Brain microvascular endothelial cell (primary cell): ENCODE data around the gene POLR1A.

Experiments used
- DNase-seq: peaks from one replicate; pipeline ENCODE4 v3.0.0-alpha.2; 2020
- H3K27ac ChIP-seq: fragments of 250-450 bp; sonication (Bioruptor Pico); 2 replicates; pipeline ENCODE4 v1.5.1; 2020; ENCODE audit warnings: mild to moderate bottlenecking, moderate library complexity
- H3K27me3 ChIP-seq: fragments of 250-450 bp; sonication (Bioruptor Pico); replicated peaks from 2 replicates; pipeline ENCODE4 v1.5.1; 2020; ENCODE audit warnings: mild to moderate bottlenecking
- H3K36me3 ChIP-seq: fragments of 250-450 bp; sonication (Bioruptor Pico); replicated peaks from 2 replicates; pipeline ENCODE4 v1.5.1; 2020; ENCODE audit warnings: mild to moderate bottlenecking
- H3K4me3 ChIP-seq: 2 replicates; pipeline ENCODE4 v1.5.1; 2011; ENCODE audit warnings: low read depth, mild to moderate bottlenecking, control low read depth, low read length, moderate library complexity
- CTCF ChIP-seq: IDR thresholded peaks from 2 replicates; pipeline ENCODE4 v1.5.1; 2011; ENCODE audit warnings: low read depth, mild to moderate bottlenecking, moderate library complexity, low read length, control low read depth, inconsistent platforms; ENCODE audit errors: missing control alignments
- in situ Hi-C: cut with HindIII; loops from 2 replicates; pipeline ENCODE4 v1.10.0; 2017; ENCODE audit warnings: low sequenced_read_pairs, low pct_ligation_motif_present

The POLR1A gene

GRCh38 chr2:86044045-86044444 lies 61.6 kb downstream of the POLR1A start:
- Histone ChIP-seq H3K4me3 (no peak overlapping the region), H3K27ac (no peak overlapping the region), H3K36me3 (peaks cover 82% of the 10 kb centered on the region), H3K27me3 (no peaks in the 10 kb centered on the region)
- TF ChIP-seq CTCF = no peak
- in situ Hi-C loops = no loop called here
- no peak for DNase-seq

GRCh38 chr2:86042256-86043168 lies 63.2 kb downstream of the POLR1A start:
- Histone ChIP-seq H3K27ac (no peak overlapping the region), H3K27me3 (no peaks in the 10 kb centered on the region), H3K4me3 (no peak overlapping the region), H3K36me3 (peaks cover 78% of the 10 kb centered on the region)
- DNase-seq = no peak
- no peak for TF ChIP-seq CTCF
- in situ Hi-C loops = no loop called here

- no peak overlapping the region for H3K27ac ChIP-seq
- no peak for DNase-seq
- peaks cover 64% of the 10 kb centered on the region for H3K36me3 ChIP-seq
- in situ Hi-C loops = no loop called here
- no peak for TF ChIP-seq CTCF
- no peaks in the 10 kb centered on the region for H3K27me3 ChIP-seq
- H3K4me3 ChIP-seq = no peak overlapping the region
Measured at GRCh38 chr2:86039963-86040655, 65.6 kb downstream of the POLR1A start.

- H3K36me3 ChIP-seq = peaks cover 61% of the 10 kb centered on the region
Measured at GRCh38 chr2:86039178-86039962, 66.3 kb downstream of the POLR1A start.

More at GRCh38 chr2:86039178-86039962, 66.3 kb downstream of the POLR1A start:
- Histone ChIP-seq H3K4me3 (no peak overlapping the region), H3K27me3 (no peaks in the 10 kb centered on the region), H3K27ac (no peak overlapping the region)
- in situ Hi-C loops = no loop called here
- DNase-seq = no peak
- no peak for TF ChIP-seq CTCF
